Neural cell (in vitro differentiated cells): ENCODE data around the gene SPC24.

Experiments
- CTCF ChIP-seq: fragments of 450-650 bp; IDR thresholded peaks from 2 replicates; pipeline ENCODE4 v1.5.1; 2014; ENCODE audit warnings: antibody characterized with exemption, mild to moderate bottlenecking, moderate library complexity; ENCODE audit not compliant: poor library complexity, severe bottlenecking
- EP300 ChIP-seq: fragments of 450-650 bp; conservative IDR thresholded peaks from 2 replicates; pipeline ENCODE4 v1.6.1; 2014; ENCODE audit warnings: antibody characterized with exemption, mild to moderate bottlenecking, moderate library complexity; ENCODE audit not compliant: poor library complexity, severe bottlenecking
- EZH2 ChIP-seq: fragments of 200-600, 300-800 bp; shearing (Covaris generic), sonication (generic); IDR thresholded peaks from 2 replicates; pipeline ENCODE4 v1.6.1; 2014; ENCODE audit warnings: antibody characterized with exemption, low read length, borderline replicate concordance, mild to moderate bottlenecking; ENCODE audit not compliant: insufficient read depth, poor library complexity, severe bottlenecking
- MXI1 ChIP-seq: fragments of 450-650 bp; conservative IDR thresholded peaks from 2 replicates; pipeline ENCODE4 v1.6.1; 2014; ENCODE audit warnings: antibody characterized with exemption, mild to moderate bottlenecking; ENCODE audit not compliant: poor library complexity, severe bottlenecking
- POLR2AphosphoS5 ChIP-seq: IDR thresholded peaks from 2 replicates; pipeline ENCODE4 v1.6.1; 2012
- RAD21 ChIP-seq: fragments of 450-650 bp; conservative IDR thresholded peaks from 2 replicates; pipeline ENCODE4 v1.6.1; 2014; ENCODE audit warnings: antibody characterized with exemption, mild to moderate bottlenecking, moderate library complexity
- REST ChIP-seq: IDR thresholded peaks from 2 replicates; pipeline ENCODE4 v1.6.1; 2012; ENCODE audit warnings: borderline replicate concordance

GRCh38 chr19:11140896-11141295 lies 14.7 kb downstream of the SPC24 start:
- no peak for TF ChIP-seq EZH2
- TF ChIP-seq REST: no peak
- TF ChIP-seq CTCF: no peak
- TF ChIP-seq RAD21: no peak
- no peak for TF ChIP-seq POLR2AphosphoS5
- TF ChIP-seq EP300: no peak
- TF ChIP-seq MXI1: no peak
